HEK293T (cell line): Measurements from ENCODE around the gene SMC1A.

ENCODE experiments used
- ARNT ChIP-seq: fragments of 450-650 bp; IDR thresholded peaks from 2 replicates; pipeline ENCODE4 v1.6.1; 2017; ENCODE audit warnings: mild to moderate bottlenecking
- BHLHE40 ChIP-seq: fragments of 450-650 bp; IDR thresholded peaks from 2 replicates; pipeline ENCODE4 v1.6.1; 2016; ENCODE audit warnings: mild to moderate bottlenecking, moderate library complexity, borderline replicate concordance
- ELF4 ChIP-seq: fragments of 450-650 bp; IDR thresholded peaks from 2 replicates; pipeline ENCODE4 v1.6.1; 2017; ENCODE audit warnings: antibody characterized with exemption
- FOXA1 ChIP-seq: fragments of 450-650 bp; IDR thresholded peaks from 2 replicates; pipeline ENCODE4 v1.6.1; 2016; ENCODE audit warnings: mild to moderate bottlenecking
- FOXK2 ChIP-seq: fragments of 450-650 bp; IDR thresholded peaks from 2 replicates; pipeline ENCODE4 v1.6.1; 2016; ENCODE audit warnings: mild to moderate bottlenecking
- HDGF ChIP-seq: fragments of 450-650 bp; IDR thresholded peaks from 2 replicates; pipeline ENCODE4 v1.6.1; 2017; ENCODE audit warnings: antibody characterized with exemption, borderline replicate concordance
- L3MBTL2 ChIP-seq: fragments of 450-650 bp; conservative IDR thresholded peaks from 2 replicates; pipeline ENCODE4 v1.6.1; 2016; ENCODE audit warnings: mild to moderate bottlenecking
- LEF1 ChIP-seq: fragments of 450-650 bp; IDR thresholded peaks from 2 replicates; pipeline ENCODE4 v1.6.1; 2017; ENCODE audit warnings: mild to moderate bottlenecking, borderline replicate concordance
- NFRKB ChIP-seq: fragments of 450-650 bp; IDR thresholded peaks from 2 replicates; pipeline ENCODE4 v1.6.1; 2016; ENCODE audit warnings: mild to moderate bottlenecking, moderate library complexity
- SP1 ChIP-seq: fragments of 450-650 bp; IDR thresholded peaks from 2 replicates; pipeline ENCODE4 v1.6.1; 2017
- SUZ12 ChIP-seq: fragments of 450-650 bp; IDR thresholded peaks from 2 replicates; pipeline ENCODE4 v1.6.1; 2016; ENCODE audit warnings: mild to moderate bottlenecking
- ZNF384 ChIP-seq: fragments of 450-650 bp; IDR thresholded peaks from 2 replicates; pipeline ENCODE4 v1.6.1; 2016
- TF ChIP-seq, protein P1 (sequence below): fragments of 450-650 bp; IDR thresholded peaks from 2 replicates; pipeline ENCODE4 v1.6.1; 2016

DNA sequence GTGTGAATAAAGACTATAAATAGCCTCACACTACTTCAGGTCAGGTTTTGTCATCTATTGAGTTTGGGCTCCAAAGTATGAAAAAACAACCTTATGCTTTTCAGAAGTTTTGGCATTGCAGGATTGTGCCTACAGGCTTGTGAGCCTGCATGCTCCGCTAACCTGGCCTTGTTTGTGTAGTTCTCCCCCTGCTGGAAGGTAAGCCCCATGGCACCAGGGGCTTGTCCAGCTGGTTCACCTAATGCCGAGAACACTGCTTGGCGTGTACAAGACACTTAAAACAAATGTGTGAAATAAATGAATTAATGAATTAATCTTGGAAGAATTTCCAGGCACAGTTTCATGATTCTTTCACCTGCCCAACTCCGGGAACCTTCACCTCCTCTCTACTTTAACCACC lies 13.5 kb upstream of the SMC1A start:
- TF ChIP-seq FOXA1, result no peak
- no peak for TF ChIP-seq FOXK2
- no peak for TF ChIP-seq L3MBTL2
- no peak for TF ChIP-seq SP1
- no peak for TF ChIP-seq BHLHE40
- TF ChIP-seq ARNT, result no peak
- no peak for TF ChIP-seq SUZ12
- TF ChIP-seq NFRKB, result no peak
- TF ChIP-seq, protein P1, sequence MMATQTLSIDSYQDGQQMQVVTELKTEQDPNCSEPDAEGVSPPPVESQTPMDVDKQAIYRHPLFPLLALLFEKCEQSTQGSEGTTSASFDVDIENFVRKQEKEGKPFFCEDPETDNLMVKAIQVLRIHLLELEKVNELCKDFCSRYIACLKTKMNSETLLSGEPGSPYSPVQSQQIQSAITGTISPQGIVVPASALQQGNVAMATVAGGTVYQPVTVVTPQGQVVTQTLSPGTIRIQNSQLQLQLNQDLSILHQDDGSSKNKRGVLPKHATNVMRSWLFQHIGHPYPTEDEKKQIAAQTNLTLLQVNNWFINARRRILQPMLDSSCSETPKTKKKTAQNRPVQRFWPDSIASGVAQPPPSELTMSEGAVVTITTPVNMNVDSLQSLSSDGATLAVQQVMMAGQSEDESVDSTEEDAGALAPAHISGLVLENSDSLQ, result no peak
- TF ChIP-seq HDGF, result no peak
- no peak for TF ChIP-seq ELF4
- TF ChIP-seq ZNF384, result no peak
- no peak for TF ChIP-seq LEF1
